ENCODE results near the gene STEAP1B.

The STEAP1B gene

GRCh38 chr7:22422831-22423615 is 77.0 kb downstream of the STEAP1B start:
- Histone ChIP-seq H3K4me1 (ENCODE audit: insufficient read depth, insufficient read length) (no peaks in the 10 kb centered on the region), H3K9me3 (ENCODE audit: insufficient read depth, low read length) (0 out of 2 replicates have a peak, but pooled peaks cover 5% of the 10 kb centered on the region), H3K36me3 (ENCODE audit: insufficient read depth, insufficient read length, low read length) (peaks cover 4% of the 10 kb centered on the region), H3K9ac (ENCODE audit: insufficient read length, low read depth) (no peak overlapping the region), H3K27me3 (ENCODE audit: insufficient read depth, insufficient read length) (no peaks in the 10 kb centered on the region), H3K4me3 (ENCODE audit: insufficient read length, low read depth) (no peak overlapping the region)
- TF ChIP-seq SUZ12 (IDR thresholded peaks at IDR 0.05; ENCODE audit: extremely low read depth, insufficient read depth, insufficient read length) = no peak
- no peak for TF ChIP-seq YY1 (IDR thresholded peaks at IDR 0.05; ENCODE audit: insufficient read depth, insufficient read length)
- no peak for TF ChIP-seq ZNF274 (IDR thresholded peaks at IDR 0.05; ENCODE audit: low read depth, low read length)
- no peak for DNase-seq (ENCODE audit: low read depth, low spot score)

GRCh38 chr7:22420973-22421635 is 78.9 kb downstream of the STEAP1B start:
- no peak for TF ChIP-seq SUZ12 (IDR thresholded peaks at IDR 0.05; ENCODE audit: extremely low read depth, insufficient read depth, insufficient read length)
- TF ChIP-seq YY1 (IDR thresholded peaks at IDR 0.05; ENCODE audit: insufficient read depth, insufficient read length) = no peak
- TF ChIP-seq ZNF274 (IDR thresholded peaks at IDR 0.05; ENCODE audit: low read depth, low read length) = no peak
- Histone ChIP-seq H3K4me3 (ENCODE audit: insufficient read length, low read depth) (no peak overlapping the region), H3K4me1 (ENCODE audit: insufficient read depth, insufficient read length) (no peaks in the 10 kb centered on the region), H3K36me3 (ENCODE audit: insufficient read depth, insufficient read length, low read length) (peaks cover 4% of the 10 kb centered on the region), H3K9me3 (ENCODE audit: insufficient read depth, low read length) (0 out of 2 replicates have a peak, but pooled peaks cover 5% of the 10 kb centered on the region), H3K27me3 (ENCODE audit: insufficient read depth, insufficient read length) (no peaks in the 10 kb centered on the region), H3K9ac (ENCODE audit: insufficient read length, low read depth) (no peak overlapping the region)
- no peak for DNase-seq (ENCODE audit: low read depth, low spot score)

- TF ChIP-seq SUZ12 (IDR thresholded peaks at IDR 0.05; ENCODE audit: extremely low read depth, insufficient read depth, insufficient read length) (no peak), YY1 (IDR thresholded peaks at IDR 0.05; ENCODE audit: insufficient read depth, insufficient read length) (no peak), ZNF274 (IDR thresholded peaks at IDR 0.05; ENCODE audit: low read depth, low read length) (no peak)
- Histone ChIP-seq H3K27me3 (ENCODE audit: insufficient read depth, insufficient read length) (no peaks in the 10 kb centered on the region), H3K4me3 (ENCODE audit: insufficient read length, low read depth) (no peak overlapping the region), H3K4me1 (ENCODE audit: insufficient read depth, insufficient read length) (no peaks in the 10 kb centered on the region), H3K9me3 (ENCODE audit: insufficient read depth, low read length) (0 out of 2 replicates have a peak, but pooled peaks cover 5% of the 10 kb centered on the region), H3K9ac (ENCODE audit: insufficient read length, low read depth) (no peak overlapping the region), H3K36me3 (ENCODE audit: insufficient read depth, insufficient read length, low read length) (peaks cover 4% of the 10 kb centered on the region)
- DNase-seq (ENCODE audit: low read depth, low spot score) = no peak
Measured at GRCh38 chr7:22420008-22420407, 80.0 kb downstream of the STEAP1B start.

GRCh38 chr7:22419488-22419887 is 80.5 kb downstream of the STEAP1B start:
- H3K27me3 ChIP-seq (ENCODE audit: insufficient read depth, insufficient read length) = no peaks in the 10 kb centered on the region
- H3K9me3 ChIP-seq (ENCODE audit: insufficient read depth, low read length) = 0 out of 2 replicates have a peak, but pooled peaks cover 5% of the 10 kb centered on the region
- TF ChIP-seq SUZ12 (IDR thresholded peaks at IDR 0.05; ENCODE audit: extremely low read depth, insufficient read depth, insufficient read length) = no peak
- no peak for TF ChIP-seq YY1 (IDR thresholded peaks at IDR 0.05; ENCODE audit: insufficient read depth, insufficient read length)
- TF ChIP-seq ZNF274 (IDR thresholded peaks at IDR 0.05; ENCODE audit: low read depth, low read length) = no peak
- no peaks in the 10 kb centered on the region for H3K4me1 ChIP-seq (ENCODE audit: insufficient read depth, insufficient read length)
- no peak for DNase-seq (ENCODE audit: low read depth, low spot score)
- no peak overlapping the region for H3K9ac ChIP-seq (ENCODE audit: insufficient read length, low read depth)
- peaks cover 4% of the 10 kb centered on the region for H3K36me3 ChIP-seq (ENCODE audit: insufficient read depth, insufficient read length, low read length)
- H3K4me3 ChIP-seq (ENCODE audit: insufficient read length, low read depth) = no peak overlapping the region

- no peak for TF ChIP-seq YY1 (IDR thresholded peaks at IDR 0.05; ENCODE audit: insufficient read depth, insufficient read length)
- no peak for TF ChIP-seq SUZ12 (IDR thresholded peaks at IDR 0.05; ENCODE audit: extremely low read depth, insufficient read depth, insufficient read length)
- no peak for TF ChIP-seq ZNF274 (IDR thresholded peaks at IDR 0.05; ENCODE audit: low read depth, low read length)
- 0 out of 2 replicates have a peak, but pooled peaks cover 5% of the 10 kb centered on the region for H3K9me3 ChIP-seq (ENCODE audit: insufficient read depth, low read length)
Measured at GRCh38 chr7:22418251-22419046, 81.5 kb downstream of the STEAP1B start.

GRCh38 chr7:22417841-22418240 is 82.1 kb downstream of the STEAP1B start:
- no peak for DNase-seq (ENCODE audit: low read depth, low spot score)
- Histone ChIP-seq H3K9ac (ENCODE audit: insufficient read length, low read depth) (no peak overlapping the region), H3K27me3 (ENCODE audit: insufficient read depth, insufficient read length) (no peaks in the 10 kb centered on the region), H3K36me3 (ENCODE audit: insufficient read depth, insufficient read length, low read length) (peaks cover 4% of the 10 kb centered on the region), H3K4me3 (ENCODE audit: insufficient read length, low read depth) (no peak overlapping the region), H3K4me1 (ENCODE audit: insufficient read depth, insufficient read length) (peaks cover 2% of the 10 kb centered on the region), H3K9me3 (ENCODE audit: insufficient read depth, low read length) (0 out of 2 replicates have a peak, but pooled peaks cover 5% of the 10 kb centered on the region)
- TF ChIP-seq YY1 (IDR thresholded peaks at IDR 0.05; ENCODE audit: insufficient read depth, insufficient read length) (no peak), ZNF274 (IDR thresholded peaks at IDR 0.05; ENCODE audit: low read depth, low read length) (no peak), SUZ12 (IDR thresholded peaks at IDR 0.05; ENCODE audit: extremely low read depth, insufficient read depth, insufficient read length) (no peak)

More at GRCh38 chr7:22418251-22419046, 81.5 kb downstream of the STEAP1B start:
- no peak for DNase-seq (ENCODE audit: low read depth, low spot score)
- Histone ChIP-seq H3K4me1 (ENCODE audit: insufficient read depth, insufficient read length) (peaks cover 2% of the 10 kb centered on the region), H3K36me3 (ENCODE audit: insufficient read depth, insufficient read length, low read length) (peaks cover 4% of the 10 kb centered on the region), H3K4me3 (ENCODE audit: insufficient read length, low read depth) (no peak overlapping the region), H3K27me3 (ENCODE audit: insufficient read depth, insufficient read length) (no peaks in the 10 kb centered on the region), H3K9ac (ENCODE audit: insufficient read length, low read depth) (no peak overlapping the region)
